Fibroblast of mammary gland (primary cell): ENCODE measurements around the gene SH3BP2.

Source experiments
- DNase-seq: peaks from one replicate; pipeline ENCODE4 v3.0.0-alpha.2; 2010; ENCODE audit warnings: low read depth
- H3K4me3 ChIP-seq: 2 replicates; pipeline ENCODE4 v1.5.1; 2011; ENCODE audit warnings: low read depth, mild to moderate bottlenecking, low read length, moderate library complexity; ENCODE audit not compliant: control insufficient read depth
- CTCF ChIP-seq: conservative IDR thresholded peaks from 2 replicates; pipeline ENCODE4 v1.5.1; 2011; ENCODE audit warnings: low read depth, low read length, inconsistent platforms; ENCODE audit not compliant: control insufficient read depth, insufficient read depth

The SH3BP2 gene

GRCh38 chr4:2843263-2843940 lies 50.5 kb downstream of the SH3BP2 start, which contains the start of gene ADD1:
Gene ADD1 (plus strand): TSS chr4:2843844. CDS start chr4:2875916, 32,072 bp downstream.
- TF ChIP-seq CTCF: no peak
- DNase-seq: peak; percentile 87
- peak within 1 kb of the TSS; percentile 85 for H3K4me3 ChIP-seq

- DNase-seq: no peak
- no peak for TF ChIP-seq CTCF
- H3K4me3 ChIP-seq: peak overlapping the region; percentile 85
Observed at GRCh38 chr4:2843941-2844584, 51.2 kb downstream of the SH3BP2 start.

GRCh38 chr4:2846172-2846571 lies 53.3 kb downstream of the SH3BP2 start:
- no peak for DNase-seq
- no peak for TF ChIP-seq CTCF
- no peak overlapping the region for H3K4me3 ChIP-seq

GRCh38 chr4:2847302-2847871 lies 54.5 kb downstream of the SH3BP2 start:
- TF ChIP-seq CTCF: no peak
- H3K4me3 ChIP-seq: no peak overlapping the region
- DNase-seq: no peak

GRCh38 chr4:2848449-2848848 lies 55.6 kb downstream of the SH3BP2 start:
- TF ChIP-seq CTCF: no peak

GRCh38 chr4:2849267-2850152 lies 56.6 kb downstream of the SH3BP2 start:
- no peak for DNase-seq
- no peak for TF ChIP-seq CTCF
- no peak overlapping the region for H3K4me3 ChIP-seq

More at GRCh38 chr4:2848449-2848848, 55.6 kb downstream of the SH3BP2 start:
- no peak for DNase-seq
- no peak overlapping the region for H3K4me3 ChIP-seq
